Suprapubic skin (tissue), 4 donors: ENCODE results near the gene TRIO. TPM values are rescaled to one million over a fixed set of nuclear protein-coding genes. Genes with fewer than 3 reads are reported as not detected.

Experiments
- DNase-seq, 2 donors: peaks; one replicate each; pipeline ENCODE4 v3.0.0-alpha.2; 2019; ENCODE audit warnings: low spot score in 2 of 2
- H3K27ac ChIP-seq: fragments of 200-600 bp; sonication (generic); one replicate; pipeline ENCODE4 v1.5.1; 2019
- H3K27me3 ChIP-seq: fragments of 200-600 bp; sonication (generic); one replicate; pipeline ENCODE4 v1.5.1; 2019
- H3K36me3 ChIP-seq: fragments of 200-600 bp; sonication (generic); one replicate; pipeline ENCODE4 v1.5.1; 2019
- H3K4me1 ChIP-seq: fragments of 200-600 bp; sonication (generic); one replicate; pipeline ENCODE4 v1.5.1; 2019
- H3K4me3 ChIP-seq: fragments of 200-600 bp; sonication (generic); one replicate; pipeline ENCODE4 v1.5.1; 2019; ENCODE audit warnings: mild to moderate bottlenecking
- H3K9me3 ChIP-seq: fragments of 200-600 bp; sonication (generic); one replicate; pipeline ENCODE4 v1.5.1; 2019
- CTCF ChIP-seq, 2 donors: fragments of 200-600 bp in 1 of 2; fragments of 450-650 bp in 1 of 2; sonication (generic) in 1 of 2; IDR thresholded peaks; one replicate each; pipeline ENCODE4 v1.5.1; 2016 to 2019; ENCODE audit warnings: antibody characterized with exemption in 2 of 2, mild to moderate bottlenecking in 1 of 2, moderate library complexity in 1 of 2
- EP300 ChIP-seq: sonication (generic); formaldehyde crosslinking; IDR thresholded peaks from one replicate; pipeline ENCODE4 v1.6.1; 2017; ENCODE audit warnings: antibody characterized with exemption
- POLR2A ChIP-seq, 2 donors: fragments of 450-650 bp; IDR thresholded peaks; one replicate each; pipeline ENCODE4 v1.6.1; 2017; ENCODE audit warnings: antibody characterized with exemption in 2 of 2, mild to moderate bottlenecking in 2 of 2, moderate library complexity in 2 of 2
- POLR2AphosphoS5 ChIP-seq, 3 donors: sonication (generic); formaldehyde crosslinking; IDR thresholded peaks; one replicate each; pipeline ENCODE4 v1.6.1; 2017; ENCODE audit warnings: antibody characterized with exemption in 3 of 3
- WGBS: methylation state at CpG from one replicate; pipeline ENCODE4 v1.1.5; 2018; 5-methylcytosine and 5-hydroxymethylcytosine counted together
- total RNA-seq, 4 donors: library from RNA; depleted of rRNA; stranded (reverse); fragments of >200 nt; gene quantifications; one replicate each; pipeline ENCODE4 v1.1.0, GENCODE V29; 2016

Gene TRIO
- total RNA-seq, 4 donors from 2014 or later, result 62.7 to 159 (median 70.4) TPM

GRCh38 chr5:14284392-14285148 lies 141.4 kb downstream of the TRIO start:
- H3K27me3 ChIP-seq, result no peaks in the 10 kb centered on the region
- H3K36me3 ChIP-seq, result peaks cover 9% of the 10 kb centered on the region
- H3K9me3 ChIP-seq, result no peaks in the 10 kb centered on the region
- TF ChIP-seq EP300, result no peak
- 85% methylated on average over 12 of the region's 12 CpGs for WGBS
- H3K4me1 ChIP-seq, result no peaks in the 10 kb centered on the region
- no peak for DNase-seq
- no peak overlapping the region for H3K27ac ChIP-seq
- no peak overlapping the region for H3K4me3 ChIP-seq

- 63% methylated on average over 3 of the region's 3 CpGs for WGBS
- no peak for DNase-seq
- H3K27me3 ChIP-seq, result no peaks in the 10 kb centered on the region
- no peaks in the 10 kb centered on the region for H3K4me1 ChIP-seq
- H3K36me3 ChIP-seq, result peaks cover 9% of the 10 kb centered on the region
- TF ChIP-seq POLR2A (IDR thresholded peaks at IDR 0.05) (no peak), EP300 (no peak), POLR2AphosphoS5 (IDR thresholded peaks at IDR 0.05) (no peak)
- no peaks in the 10 kb centered on the region for H3K9me3 ChIP-seq
- H3K4me3 ChIP-seq, result no peak overlapping the region
- no peak overlapping the region for H3K27ac ChIP-seq
These were observed 142.9 kb downstream of the TRIO start for GRCh38 chr5:14286007-14286406.

- Histone ChIP-seq H3K36me3 (peaks cover 12% of the 10 kb centered on the region), H3K27ac (no peak overlapping the region), H3K4me1 (no peaks in the 10 kb centered on the region), H3K27me3 (no peaks in the 10 kb centered on the region), H3K9me3 (no peaks in the 10 kb centered on the region), H3K4me3 (no peak overlapping the region)
- TF ChIP-seq POLR2A (IDR thresholded peaks at IDR 0.05) (no peak), POLR2AphosphoS5 (IDR thresholded peaks at IDR 0.05) (no peak), CTCF (IDR thresholded peaks at IDR 0.05) (no peak), EP300 (no peak)
- WGBS, result 85% methylated on average over 12 of the region's 17 CpGs
- DNase-seq, result no peak
These were observed 143.7 kb downstream of the TRIO start for GRCh38 chr5:14286574-14287421.

- 86% methylated on average over 11 of the region's 12 CpGs for WGBS
- peaks cover 26% of the 10 kb centered on the region for H3K36me3 ChIP-seq
These were observed 149.9 kb downstream of the TRIO start for GRCh38 chr5:14292766-14293658.

GRCh38 chr5:14295610-14296009 lies 152.5 kb downstream of the TRIO start:
- Histone ChIP-seq H3K9me3 (no peaks in the 10 kb centered on the region), H3K36me3 (peaks cover 21% of the 10 kb centered on the region), H3K4me3 (no peak overlapping the region), H3K27me3 (no peaks in the 10 kb centered on the region), H3K4me1 (peaks cover 48% of the 10 kb centered on the region), H3K27ac (no peak overlapping the region)
- DNase-seq, result no peak
- WGBS, result 44% methylated on average over 5 of the region's 5 CpGs
- TF ChIP-seq POLR2AphosphoS5 (IDR thresholded peaks at IDR 0.05) (no peak), POLR2A (IDR thresholded peaks at IDR 0.05) (no peak), CTCF (IDR thresholded peaks at IDR 0.05) (no peak), EP300 (no peak)

More at GRCh38 chr5:14292766-14293658, 149.9 kb downstream of the TRIO start:
- DNase-seq, result no peak
- peaks cover 29% of the 10 kb centered on the region for H3K4me1 ChIP-seq
- H3K27me3 ChIP-seq, result no peaks in the 10 kb centered on the region
- TF ChIP-seq EP300 (no peak), POLR2AphosphoS5 (IDR thresholded peaks at IDR 0.05) (no peak), POLR2A (IDR thresholded peaks at IDR 0.05) (no peak), CTCF (IDR thresholded peaks at IDR 0.05) (no peak)
- H3K4me3 ChIP-seq, result no peak overlapping the region
- H3K9me3 ChIP-seq, result no peaks in the 10 kb centered on the region
- H3K27ac ChIP-seq, result no peak overlapping the region
